NCI-H2196 treated with DMSO at 0.1 percent for 48 hours (cell line): Measurements from ENCODE around the gene PAOX.

Experiments
- DNase-seq: peaks from one replicate; lab custom pipeline; 2025; ENCODE audit not compliant: unreplicated experiment; lab: John Stamatoyannopoulos, UW

The PAOX gene

DNA sequence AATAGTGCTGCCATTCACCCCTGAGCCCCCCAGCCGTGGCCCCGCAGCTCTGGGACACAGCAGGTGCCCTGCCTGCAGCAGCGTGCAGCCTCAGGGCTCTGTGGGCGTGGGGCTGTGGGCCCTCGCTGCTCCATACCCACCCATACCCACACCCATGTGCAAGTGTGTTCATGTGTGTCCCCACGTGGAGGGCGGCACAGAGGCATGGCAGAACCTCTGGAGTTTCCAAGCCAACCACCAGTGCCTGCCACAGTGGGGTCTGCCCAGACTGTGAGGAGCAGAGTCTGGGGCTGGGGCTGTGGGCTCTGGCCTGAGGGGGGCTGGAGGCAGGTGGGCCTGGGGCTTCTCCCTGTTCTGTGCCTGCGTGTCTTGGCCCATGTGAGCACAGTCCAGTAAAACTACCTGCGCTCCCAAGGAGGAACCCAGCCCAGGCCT is 29.5 kb upstream of the PAOX start:
- no peak for DNase-seq

DNA sequence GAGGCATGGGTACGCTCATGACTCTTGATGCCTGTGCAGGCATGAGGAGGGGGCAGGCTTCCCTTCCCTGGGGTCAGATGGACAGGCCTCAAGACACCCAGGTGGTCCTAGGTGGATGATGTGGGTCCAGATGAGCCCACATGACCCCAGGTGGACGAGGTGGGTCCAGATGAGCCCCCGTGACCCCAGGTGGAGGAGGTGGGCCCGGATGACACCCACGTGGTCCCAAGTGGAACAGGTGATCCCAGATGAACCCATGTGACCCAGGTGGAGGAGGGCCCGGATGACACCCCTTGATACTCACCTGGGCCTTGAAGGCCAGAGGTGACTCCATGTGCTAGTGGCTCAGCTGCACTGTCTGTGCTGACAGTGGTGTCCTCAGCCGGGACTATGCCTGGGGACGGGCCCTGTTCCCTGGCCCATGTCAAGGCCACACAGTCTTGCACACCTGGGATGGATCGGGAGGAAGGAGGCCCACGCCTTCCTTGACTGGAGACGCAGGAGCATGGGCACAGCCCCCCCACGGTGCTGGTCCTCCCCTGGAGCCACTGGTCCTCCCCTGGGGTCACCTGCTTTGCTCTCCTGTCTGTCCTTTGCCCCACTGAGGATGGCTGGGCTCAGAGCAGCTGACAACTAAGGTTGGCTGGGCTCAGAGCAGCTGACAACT is 28.6 kb upstream of the PAOX start:
- no peak for DNase-seq

DNA sequence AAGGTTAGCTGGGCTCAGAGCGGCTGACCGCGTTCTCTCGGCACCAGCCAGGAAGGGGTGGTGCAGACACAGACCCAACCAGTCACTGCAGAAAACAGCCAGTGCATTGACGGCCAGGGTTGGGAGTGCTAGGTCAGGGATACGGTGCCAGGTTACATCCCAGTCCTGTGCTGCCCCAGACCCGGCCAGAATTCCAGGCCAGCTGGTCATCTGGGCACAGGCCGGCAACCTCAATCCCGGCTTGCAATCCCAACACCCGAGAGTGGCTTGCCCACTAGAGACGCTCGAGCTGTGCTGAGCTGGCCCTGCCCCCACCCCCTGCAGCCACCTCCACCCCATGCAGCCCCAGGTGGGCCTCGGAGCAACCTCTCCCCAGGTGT is 28.1 kb upstream of the PAOX start:
- DNase-seq, result no peak

DNA sequence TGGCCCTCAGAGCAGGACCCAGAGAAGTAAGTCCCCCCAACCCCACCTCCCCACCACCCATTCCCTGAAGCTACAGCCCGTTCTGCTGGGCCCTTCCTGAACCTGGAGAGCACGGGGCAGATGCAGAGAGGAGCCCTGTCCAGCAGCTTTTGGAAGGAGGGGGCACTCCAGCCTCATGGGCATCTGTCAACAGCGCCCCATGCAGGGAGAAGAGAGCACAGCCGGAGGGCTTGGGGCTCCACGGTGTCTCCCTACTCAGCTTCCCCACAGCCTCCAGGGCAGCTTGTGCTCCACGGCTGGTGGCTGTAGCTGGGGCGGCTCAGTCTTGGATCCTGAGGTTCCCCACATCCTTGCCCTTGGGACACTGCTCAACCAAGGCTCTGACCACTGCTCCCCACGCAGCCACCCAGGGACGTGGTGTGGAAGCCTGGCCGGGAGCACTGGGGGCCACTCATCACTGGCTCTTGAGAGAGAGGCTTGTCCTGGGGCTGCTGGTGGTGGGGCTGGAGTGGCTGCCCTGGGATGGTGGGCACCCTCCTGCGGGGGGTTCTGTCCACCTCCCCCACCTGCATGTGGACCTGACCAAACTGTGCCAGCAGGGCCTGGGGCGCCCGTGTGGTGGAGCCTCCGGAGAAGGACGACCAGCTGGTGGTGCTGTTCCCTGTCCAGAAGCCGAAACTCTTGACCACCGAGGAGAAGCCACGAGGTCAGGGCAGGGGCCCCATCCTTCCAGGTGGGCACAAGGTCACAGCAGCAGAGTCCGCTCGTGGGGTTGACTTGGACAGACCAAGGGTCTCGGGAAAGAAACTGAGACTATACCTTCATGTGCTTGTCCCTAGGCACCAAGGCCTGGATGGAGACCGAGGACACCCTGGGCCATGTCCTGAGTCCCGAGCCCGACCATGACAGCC is 27.4 kb upstream of the PAOX start:
- no peak for DNase-seq

- DNase-seq, result no peak
Observed at GRCh38 chr10:133353202-133353959, 25.7 kb upstream of the PAOX start.

GRCh38 chr10:133353988-133354605 is 25.0 kb upstream of the PAOX start:
- DNase-seq, result no peak

- no peak for DNase-seq
Observed at GRCh38 chr10:133354672-133355240, 24.3 kb upstream of the PAOX start.

DNA sequence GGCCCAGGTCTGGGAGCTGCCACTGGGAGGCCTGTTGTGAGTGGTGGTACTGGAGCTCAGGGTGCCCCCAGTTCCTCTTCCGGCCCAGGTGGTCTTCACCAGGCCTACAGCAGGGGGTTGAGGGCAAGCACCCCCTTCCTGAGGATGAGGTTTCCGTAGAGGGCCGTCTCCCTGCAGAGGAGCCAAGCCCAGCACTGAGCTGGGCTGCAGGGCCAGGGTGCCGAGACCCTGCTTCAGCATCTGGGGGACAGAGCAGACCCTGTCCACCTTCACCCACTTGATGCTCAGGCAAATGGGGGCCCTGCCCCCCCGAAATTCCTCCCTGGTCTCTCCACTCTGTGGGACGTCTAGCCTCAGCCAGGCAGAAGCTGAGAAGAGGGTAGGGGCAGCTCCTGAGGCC is 23.8 kb upstream of the PAOX start:
- no peak for DNase-seq

DNA sequence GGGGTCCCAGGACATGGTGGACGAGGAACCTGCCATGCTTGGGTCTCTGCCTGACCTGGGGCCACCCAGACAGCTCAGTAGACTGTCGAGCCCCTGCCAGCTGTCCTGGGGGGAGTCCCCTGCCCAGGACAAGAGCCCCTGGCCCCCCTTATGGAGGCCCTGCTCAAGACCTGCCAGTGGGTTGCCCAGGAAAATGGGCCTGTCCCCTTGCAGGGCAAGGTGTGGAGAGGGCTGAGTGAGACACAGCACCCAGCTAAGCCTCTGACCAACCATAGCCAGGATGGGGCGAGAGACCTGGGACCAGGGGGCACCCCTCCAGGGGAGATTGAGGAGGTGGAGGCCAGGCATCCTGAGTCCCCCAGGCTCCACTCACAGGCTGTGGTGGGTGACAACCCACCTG is 23.1 kb upstream of the PAOX start:
- DNase-seq, result no peak

DNA sequence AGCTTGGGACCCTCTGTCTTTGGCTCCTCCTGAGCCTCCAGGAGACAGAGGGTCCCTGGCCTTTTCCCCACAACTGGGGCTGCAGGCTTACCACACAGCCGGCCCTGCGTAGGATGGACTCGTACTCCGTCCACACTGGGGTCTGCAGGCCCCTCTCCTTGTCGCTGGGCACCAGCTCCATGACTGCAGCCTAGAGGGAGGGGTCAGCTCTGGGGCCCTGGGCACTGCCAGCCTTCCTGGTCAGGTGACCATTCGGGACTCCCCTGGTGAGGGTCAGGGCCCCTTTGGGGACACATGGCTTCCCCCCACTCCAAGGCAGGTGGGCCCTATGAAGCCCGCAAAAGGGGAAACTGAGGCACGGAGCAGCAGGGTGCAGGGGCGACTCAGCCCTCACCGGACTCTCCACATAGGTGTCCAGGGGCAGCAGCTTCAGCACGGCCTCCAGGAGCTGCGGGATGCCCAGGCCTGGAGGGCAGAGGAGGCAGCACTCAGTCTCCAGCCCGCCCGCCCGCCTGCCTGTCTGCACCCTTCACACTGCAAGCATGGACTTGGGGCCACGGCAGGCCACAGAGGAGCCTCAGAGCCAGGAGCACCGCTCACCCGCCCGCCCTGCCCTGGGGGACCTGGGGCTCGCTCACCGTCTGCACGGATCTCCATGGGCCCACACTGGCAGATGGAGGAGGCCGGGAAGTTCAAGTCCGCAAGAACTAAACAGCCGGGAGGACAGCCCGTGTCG is 22.3 kb upstream of the PAOX start:
- no peak for DNase-seq

- DNase-seq, result no peak
Observed at GRCh38 chr10:133357285-133358161, 21.5 kb upstream of the PAOX start, which contains the start of gene FUOM. Gene FUOM, minus strand, starts transcription at chr10:133358019. Its CDS starts 12 bp downstream, at chr10:133358007.

DNA sequence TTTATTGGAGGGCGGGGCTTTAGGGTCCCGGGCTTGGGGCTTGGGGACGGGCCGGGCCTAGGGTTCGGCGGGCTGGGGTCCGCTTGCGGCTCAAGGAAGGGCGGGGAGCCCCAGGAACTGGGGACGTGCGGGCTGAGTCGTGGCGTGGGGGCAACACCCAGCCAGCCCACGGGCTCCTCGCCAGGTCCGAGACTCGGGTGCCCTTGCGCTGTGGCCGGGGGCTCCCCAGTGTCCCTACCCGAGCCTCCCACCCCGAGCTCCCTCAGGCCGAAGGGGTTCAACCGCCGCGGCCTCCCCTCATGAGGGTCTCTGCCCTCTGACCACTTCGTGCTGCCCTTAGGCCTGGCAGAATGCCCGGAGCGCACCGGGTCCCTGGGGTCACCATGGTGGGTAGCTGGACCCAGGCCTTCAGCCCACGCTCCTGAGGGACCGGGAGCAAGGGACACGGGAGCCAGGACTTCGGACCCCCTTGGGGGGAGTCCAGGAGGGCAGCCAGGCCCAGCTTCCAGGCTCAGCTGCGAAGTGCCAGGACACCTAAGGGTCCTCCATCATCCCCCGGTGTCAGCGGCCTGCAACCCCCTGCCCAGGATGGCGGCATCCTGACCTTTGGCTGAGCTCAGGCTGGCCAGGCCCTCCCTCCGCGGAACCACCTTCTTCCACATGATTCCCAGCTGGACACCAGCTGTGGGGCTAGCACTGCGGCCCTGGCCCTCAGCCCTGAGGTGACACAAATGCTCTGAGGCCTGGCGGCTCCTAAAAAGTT is 20.7 kb upstream of the PAOX start:
- DNase-seq, result no peak

- DNase-seq, result no peak
Observed at GRCh38 chr10:133358925-133359310, 20.1 kb upstream of the PAOX start.

- DNase-seq, result no peak
Observed at GRCh38 chr10:133359554-133359971, 19.5 kb upstream of the PAOX start.

DNA sequence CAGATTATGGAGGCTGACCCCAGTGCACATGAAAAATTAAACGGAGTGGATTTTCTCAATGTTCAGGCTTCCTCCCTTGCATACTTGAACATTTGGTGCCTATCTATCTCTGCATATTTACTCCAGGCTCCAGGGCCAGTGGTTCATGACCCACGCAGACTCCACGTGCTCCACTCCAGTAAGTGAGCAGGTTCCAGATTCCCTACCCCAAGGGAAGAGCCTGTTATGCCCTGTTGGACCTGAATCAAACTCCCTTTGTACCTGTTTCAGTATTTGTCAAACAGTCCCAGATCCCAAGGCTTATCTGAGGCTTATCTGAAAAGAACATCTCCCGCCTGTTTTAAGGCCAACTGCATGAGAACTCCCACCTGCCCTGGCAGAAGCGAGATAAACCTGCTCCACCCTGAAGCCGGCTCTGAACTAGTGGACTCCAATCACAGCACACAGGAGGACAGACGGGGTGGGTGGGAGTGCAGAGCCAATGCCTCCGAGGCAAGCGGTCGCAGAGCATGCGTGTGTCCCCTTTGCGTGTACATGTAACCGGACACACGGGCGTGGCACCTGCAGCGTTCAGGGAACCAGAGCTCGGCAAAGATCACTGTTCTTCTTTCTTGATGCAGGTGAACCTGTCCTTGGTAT is 19.0 kb upstream of the PAOX start:
- no peak for DNase-seq

GRCh38 chr10:133361227-133361626 is 17.8 kb upstream of the PAOX start:
- no peak for DNase-seq

GRCh38 chr10:133361773-133362441 is 17.2 kb upstream of the PAOX start:
- DNase-seq, result no peak
